IMR-90 (cell line): Measurements from ENCODE around the gene PBX3. TPM values are rescaled to one million over a fixed set of nuclear protein-coding genes. Genes with fewer than 3 reads are reported as not detected.

Source experiments
- ATAC-seq: fragments of 200-7000 bp; cut with Tn5 transposase; 2 replicates; pipeline ENCODE4 v1.9.1; 2020; ENCODE audit warnings: low read depth, mild to moderate bottlenecking, moderate library complexity
- BruUV-seq: library from RNA; stranded (reverse); fragments of 400-500 nt; replicated peaks from 2 replicates; lab custom pipeline; 2021; lab: Mats Ljungman, UMichigan
- CTCF ChIA-PET: fragments of 300-600 bp; formaldehyde crosslinking; extraction: SDS; loops from one replicate; lab custom pipeline; 2021; ENCODE audit warnings: antibody characterized with exemption; lab: Yijun Ruan, JAX
- POLR2A ChIA-PET: fragments of 300-600 bp; sonication (Branson Sonifier 250); formaldehyde crosslinking; loops from one replicate; lab custom pipeline; 2022; ENCODE audit warnings: antibody characterized with exemption; ENCODE audit not compliant: unreplicated experiment; lab: Charles Lee
- DNase-seq: peaks from one replicate; pipeline ENCODE4 v3.0.0; 2013
- H2AFZ ChIP-seq: replicated peaks from 2 replicates; pipeline ENCODE3; 2013; ENCODE audit warnings: low read length, mild to moderate bottlenecking; ENCODE audit not compliant: poor library complexity
- H2AK5ac ChIP-seq: 2 replicates; pipeline ENCODE4 v1.6.1; 2013; ENCODE audit warnings: low read depth, low read length, inconsistent platforms
- H2AK9ac ChIP-seq: replicated peaks from 2 replicates; pipeline ENCODE3; 2013; ENCODE audit warnings: mild to moderate bottlenecking, low read depth, low read length, moderate library complexity; ENCODE audit not compliant: poor library complexity
- H2BK120ac ChIP-seq: 2 replicates; pipeline ENCODE4 v1.6.1; 2013; ENCODE audit warnings: low read depth, low read length, inconsistent platforms
- H2BK15ac ChIP-seq: 3 replicates; pipeline ENCODE4 v1.6.1; 2013; ENCODE audit warnings: low read depth, low read length, inconsistent platforms
- H2BK20ac ChIP-seq: 2 replicates; pipeline ENCODE4 v1.6.1; 2013; ENCODE audit warnings: low read depth, mild to moderate bottlenecking, inconsistent platforms, low read length, moderate library complexity
- H2BK5ac ChIP-seq: 2 replicates; pipeline ENCODE4 v1.6.1; 2013; ENCODE audit warnings: mild to moderate bottlenecking, low read depth, low read length, inconsistent platforms; ENCODE audit not compliant: poor library complexity, severe bottlenecking
- H3K14ac ChIP-seq: replicated peaks from 2 replicates; pipeline ENCODE4 v1.6.1; 2013; ENCODE audit warnings: low read depth, low read length, inconsistent platforms
- H3K18ac ChIP-seq: 2 replicates; pipeline ENCODE4 v1.6.1; 2013; ENCODE audit warnings: low read depth, low read length, control low read depth
- H3K23ac ChIP-seq: 2 replicates; pipeline ENCODE4 v1.6.1; 2013; ENCODE audit warnings: low read depth, low read length, inconsistent platforms
- H3K27ac ChIP-seq: 2 replicates; pipeline ENCODE4 v1.5.1; 2013; ENCODE audit warnings: mild to moderate bottlenecking, control low read depth, low read length; ENCODE audit not compliant: insufficient read depth
- H3K27me3 ChIP-seq: 2 replicates; pipeline ENCODE4 v1.6.1; 2013; ENCODE audit warnings: low read length; ENCODE audit not compliant: control insufficient read depth, insufficient read depth
- H3K36me3 ChIP-seq: 2 replicates; pipeline ENCODE4 v1.6.1; 2013; ENCODE audit warnings: low read length, mixed read lengths; ENCODE audit not compliant: control insufficient read depth, insufficient read depth
- H3K4ac ChIP-seq: 2 replicates; pipeline ENCODE4 v1.6.1; 2013; ENCODE audit warnings: low read depth, low read length, inconsistent platforms
- H3K4me1 ChIP-seq: 2 replicates; pipeline ENCODE4 v1.6.1; 2013; ENCODE audit warnings: low read length, mixed read lengths; ENCODE audit not compliant: control insufficient read depth, insufficient read depth
- H3K4me2 ChIP-seq: 2 replicates; pipeline ENCODE4 v1.6.1; 2013; ENCODE audit warnings: low read depth, mild to moderate bottlenecking, control low read depth, low read length, moderate library complexity
- H3K4me3 ChIP-seq: 2 replicates; pipeline ENCODE4 v1.5.1; 2013; ENCODE audit warnings: low read depth, mild to moderate bottlenecking, control low read depth, low read length, moderate library complexity; ENCODE audit not compliant: insufficient read depth
- H3K56ac ChIP-seq: 2 replicates; pipeline ENCODE4 v1.6.1; 2013; ENCODE audit warnings: low read length, inconsistent platforms; ENCODE audit not compliant: insufficient read depth; ENCODE audit errors: extremely low read depth
- H3K79me1 ChIP-seq, 2 experiments: 2 replicates each; pipeline ENCODE4 v1.6.1; 2013; ENCODE audit warnings: low read length in 2 of 2, inconsistent platforms in 1 of 2, low read depth in 1 of 2
- H3K9ac ChIP-seq: 2 replicates; pipeline ENCODE4 v1.6.1; 2013; ENCODE audit warnings: low read depth, low read length, control low read depth
- H3K9me1 ChIP-seq: 2 replicates; pipeline ENCODE4 v1.6.1; 2013; ENCODE audit warnings: low read length, inconsistent platforms; ENCODE audit not compliant: insufficient read depth
- H3K9me3 ChIP-seq: 2 replicates; pipeline ENCODE4 v1.6.1; 2013; ENCODE audit warnings: low read length; ENCODE audit not compliant: control insufficient read depth, insufficient read depth
- H4K20me1 ChIP-seq: 2 replicates; pipeline ENCODE4 v1.6.1; 2013; ENCODE audit warnings: low read length, inconsistent platforms; ENCODE audit not compliant: insufficient read depth
- H4K5ac ChIP-seq: 2 replicates; pipeline ENCODE4 v1.6.1; 2013; ENCODE audit warnings: mild to moderate bottlenecking, low read depth, low read length, control low read depth
- H4K8ac ChIP-seq, 2 experiments: 2 replicates each; pipeline ENCODE4 v1.6.1; 2013; ENCODE audit warnings: low read depth in 2 of 2, low read length in 2 of 2, control low read depth in 1 of 2, inconsistent platforms in 1 of 2
- H4K91ac ChIP-seq: 2 replicates; pipeline ENCODE4 v1.6.1; 2013; ENCODE audit warnings: low read depth, low read length, inconsistent platforms; ENCODE audit not compliant: insufficient read depth
- BHLHE40 ChIP-seq: fragments of 150-350 bp; IDR thresholded peaks from 2 replicates; pipeline ENCODE4 v1.6.1; 2016; ENCODE audit warnings: mild to moderate bottlenecking, low read depth, low read length
- CHD1 ChIP-seq: IDR thresholded peaks from 2 replicates; pipeline ENCODE4 v1.6.1; 2012; ENCODE audit warnings: low read depth, low read length, improper control_type of control experiment
- FOS ChIP-seq: fragments of 150-350 bp; IDR thresholded peaks from 2 replicates; pipeline ENCODE4 v1.6.1; 2016; ENCODE audit warnings: low read depth, low read length
- RAD21 ChIP-seq: IDR thresholded peaks from 2 replicates; pipeline ENCODE4 v1.6.1; 2012; ENCODE audit warnings: low read length, improper control_type of control experiment
- WGBS, 2 experiments: methylation state at CpG; one replicate each; pipeline versions ENCODE4 v1.1.5 to v1.1.7; 2013; ENCODE audit warnings: missing lambda C conversion rate in 2 of 2; ENCODE audit not compliant: insufficient read length in 1 of 2; ENCODE audit errors: extremely low coverage in 2 of 2; 5-methylcytosine and 5-hydroxymethylcytosine counted together
- dilution Hi-C: fragments of 300-500 bp; cut with HindIII; formaldehyde crosslinking; loops from one replicate; pipeline ENCODE4 v1.14.3; 2018; ENCODE audit warnings: low sequenced_read_pairs; ENCODE audit not compliant: unreplicated experiment
- in situ Hi-C: fragments of 300-500 bp; cut with MboI; formaldehyde crosslinking; loops from 3 replicates; pipeline ENCODE4 v1.14.3; 2019; ENCODE audit warnings: low sequenced_read_pairs, inconsistent platforms, mixed read lengths
- intact Hi-C: fragments of 100-400 bp; cut with micrococcal nuclease; formaldehyde crosslinking; loops from 2 replicates; pipeline ENCODE4 v1.10.0; 2022
- polyA plus RNA-seq, 3 experiments: library from polyadenylated mRNA; depleted of rRNA; stranded (reverse); fragments of >200 nt; gene quantifications; 2 replicates each; pipeline ENCODE4 v1.2.3, GENCODE V29; 2012; ENCODE audit warnings: low replicate concordance in 1 of 3
- total RNA-seq: library from RNA; depleted of rRNA; stranded (reverse); fragments of >200 nt; gene quantifications from 2 replicates; pipeline ENCODE4 v1.2.3, GENCODE V29; 2012

The PBX3 gene
- total and polyA plus RNA-seq, 2 of the 4 experiments (the other 2 are of a cell fraction) = 12.0 to 15.6 TPM

DNA sequence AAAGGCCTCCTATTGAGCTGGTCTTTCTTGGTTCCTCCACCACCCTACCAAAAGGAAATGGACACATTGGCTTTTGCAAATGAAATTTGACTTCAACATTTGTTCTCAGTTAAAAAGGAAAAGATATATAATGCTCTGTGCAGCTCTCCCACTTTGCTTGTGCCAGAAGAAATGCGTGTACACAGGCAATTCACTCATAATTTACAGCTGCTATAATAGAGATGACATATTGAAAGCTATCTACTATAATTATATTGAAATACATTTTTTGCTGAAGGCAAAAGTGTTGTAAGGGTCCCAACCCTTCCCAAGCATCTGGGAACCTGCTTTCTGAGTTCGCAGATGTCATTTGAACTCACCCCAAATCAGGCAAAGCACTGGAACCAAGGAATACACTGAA lies 173.2 kb downstream of the PBX3 start:
- Histone ChIP-seq H2AK9ac (no peak overlapping the region), H3K4ac (no peak overlapping the region), H3K9me3 (no peaks in the 10 kb centered on the region), H3K56ac (no peak overlapping the region), H4K8ac (no peak overlapping the region), H2BK20ac (no peak overlapping the region), H3K4me3 (no peak overlapping the region), H3K23ac (no peak overlapping the region), H2BK5ac (no peak overlapping the region), H3K4me2 (no peak overlapping the region), H2AK5ac (no peak overlapping the region), H4K91ac (no peak overlapping the region), H3K18ac (no peak overlapping the region), H3K27ac (no peak overlapping the region), H3K27me3 (no peaks in the 10 kb centered on the region), H4K5ac (no peak overlapping the region), H4K20me1 (no peaks in the 10 kb centered on the region), H3K9me1 (no peaks in the 10 kb centered on the region), H2BK120ac (no peak overlapping the region), H2AFZ (no peak overlapping the region), H3K36me3 (no peaks in the 10 kb centered on the region), H2BK15ac (no peak overlapping the region), H3K9ac (no peak overlapping the region), H3K79me1 (peaks cover 0 to 5% of the 10 kb centered on the region in 2 experiments; a peak in 2 of 4 replicates), H3K14ac (no peak overlapping the region), H3K4me1 (no peaks in the 10 kb centered on the region)
- intact Hi-C loops (no loop called here), in situ Hi-C loops (no loop called here), dilution Hi-C loops (no loop called here)
- ChIA-PET CTCF (interaction anchor here (1.0 kb wide), 1 partner anchor 26 kb away, joined by 5 read pairs; no protein-coding TSS in a partner anchor), POLR2A (no interaction called here)
- no TSS peak for BruUV-seq
- ATAC-seq (no peak), DNase-seq (no peak)
- TF ChIP-seq RAD21 (no peak), FOS (no peak), CHD1 (no peak), BHLHE40 (no peak)
- WGBS, 2 experiments = no CpG with 5 or more reads among the region's 2 CpGs
